H1 (cell line): ENCODE measurements around the gene PRAME. TPM values are rescaled to one million over a fixed set of nuclear protein-coding genes. Genes with fewer than 3 reads are reported as not detected.

Experiments used
- RXRA ChIP-seq: IDR thresholded peaks from 2 replicates; pipeline ENCODE4 v1.6.1; 2011; ENCODE audit warnings: low read depth, mild to moderate bottlenecking, low read length, moderate library complexity; ENCODE audit not compliant: insufficient read depth
- polyA plus RNA-seq, 7 experiments: library from polyadenylated mRNA; depleted of rRNA in 3 of 7; stranded (reverse) in 5 of 7; unstranded in 2 of 7; fragments of >200 nt in 5 of 7; fragments of 200-250 nt in 2 of 7; gene quantifications; 1 replicate in 5 of 7; 2 replicates in 1 of 7; 4 replicates in 1 of 7; pipeline versions ENCODE4 v1.2.1 to v1.2.3, GENCODE V29; 2011 to 2013; ENCODE audit warnings: missing spikeins in 2 of 7, mixed read lengths in 2 of 7
- total RNA-seq: library from RNA; stranded (reverse); fragmentation: NEBNext Ultra II Directional; extraction: Animal tissue kit (Norgen Biotek cat#: 25700); gene quantifications from 2 replicates; pipeline ENCODE4 v1.2.1, GENCODE V29; 2021

PRAME gene
- total and polyA plus RNA-seq, 2 of the 8 experiments (the other 6 are each of a cell fraction or from before 2014, with no cell fraction given): 0.15 to 1.1 TPM

DNA sequence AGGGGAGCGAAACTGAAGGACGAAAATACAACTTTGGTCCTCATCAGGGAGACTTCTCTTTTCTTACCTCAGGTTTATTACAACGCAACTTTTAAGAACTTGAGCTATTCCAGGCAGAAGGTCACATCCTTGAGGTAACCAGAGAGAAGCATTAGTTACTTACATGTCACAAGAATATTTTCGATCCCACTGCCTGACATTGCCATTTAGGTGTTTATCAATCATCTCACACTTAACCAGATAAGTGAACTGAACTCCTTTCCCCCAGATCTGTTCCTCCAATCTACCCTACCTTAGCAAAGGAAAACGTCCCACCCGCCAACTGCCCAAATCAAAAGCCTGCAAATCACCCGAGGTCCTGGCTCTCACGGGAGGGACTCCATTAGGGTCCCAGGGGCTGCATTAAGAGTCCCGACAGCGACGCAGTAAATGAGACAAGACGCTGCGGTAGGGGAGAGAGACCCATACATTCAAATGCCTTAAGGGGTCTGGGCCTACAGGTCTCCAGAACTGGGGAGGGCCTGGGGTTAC lies 51.3 kb downstream of the PRAME start (continued):
- TF ChIP-seq RXRA: no peak
